HepG2 (cell line): Measurements from ENCODE around the gene COL18A1. TPM values are rescaled to one million over a fixed set of nuclear protein-coding genes. Genes with fewer than 3 reads are reported as not detected.

ENCODE experiments used
- ATAC-seq: fragments of 200-7000 bp; cut with Tn5 transposase; 3 replicates; pipeline ENCODE4 v1.9.1; 2020; ENCODE audit warnings: mild to moderate bottlenecking, moderate library complexity
- BruUV-seq: library from RNA; stranded (reverse); fragments of 400-500 nt; replicated peaks from 2 replicates; lab custom pipeline; 2021; lab: Mats Ljungman, UMichigan
- CTCF ChIA-PET: fragments of 300-600 bp; formaldehyde crosslinking; extraction: SDS; loops from one replicate; lab custom pipeline; 2021; ENCODE audit warnings: low total read pairs, inconsistent platforms, low intra/inter-chr PET ratio; lab: Yijun Ruan, JAX
- POLR2A ChIA-PET: fragments of 350-600 bp; sonication (Branson Sonifier 250); formaldehyde crosslinking; loops from one replicate; lab custom pipeline; 2020; ENCODE audit warnings: antibody characterized with exemption, inconsistent platforms; lab: Yijun Ruan, JAX
- DNase-seq: peaks from one replicate; pipeline ENCODE4 v3.0.0-alpha.2; 2015; ENCODE audit warnings: low spot score
- FAIRE-seq: peaks from 3 replicates; lab custom pipeline; 2011; peaks lifted over from hg19 to GRCh38; lab: Jason Lieb, UNC
- H2AFZ ChIP-seq: one replicate; pipeline ENCODE4 v1.6.1; 2011; ENCODE audit warnings: low read length, inconsistent platforms
- H3K27ac ChIP-seq: fragments of 300-600 bp; 3 replicates; pipeline ENCODE4 v1.8.0; 2011; ENCODE audit warnings: mixed run types, mild to moderate bottlenecking, mixed read lengths, low read length, inconsistent platforms; ENCODE audit not compliant: insufficient read depth; ENCODE audit errors: extremely low read length
- H3K27me3 ChIP-seq, 2 experiments: fragments of 200-600 bp in 1 of 2; 2 replicates in 1 of 2; 3 replicates in 1 of 2; pipeline versions ENCODE4 v1.6.0 to v1.8.0; 2011; ENCODE audit warnings: low read length in 2 of 2, mild to moderate bottlenecking in 2 of 2, moderate library complexity in 2 of 2, inconsistent platforms in 1 of 2; ENCODE audit not compliant: insufficient read depth in 2 of 2, control insufficient read depth in 1 of 2
- H3K36me3 ChIP-seq, 2 experiments: fragments of 200-600 bp in 1 of 2; replicated peaks in 1 of 2; 2 replicates in 1 of 2; 3 replicates in 1 of 2; pipeline versions ENCODE4 v1.5.1 to v1.8.0; 2011; ENCODE audit warnings: low read length in 2 of 2, inconsistent platforms in 1 of 2; ENCODE audit not compliant: insufficient read depth in 2 of 2, control insufficient read depth in 1 of 2
- H3K4me1 ChIP-seq: 2 replicates; pipeline ENCODE4 v1.5.1; 2012; ENCODE audit warnings: low read length, inconsistent platforms; ENCODE audit not compliant: insufficient read depth
- H3K4me2 ChIP-seq: 2 replicates; pipeline ENCODE4 v1.6.0; 2011; ENCODE audit warnings: low read depth, low read length, inconsistent platforms
- H3K4me3 ChIP-seq, 3 experiments: fragments of 200-600 bp in 1 of 3; sonication (generic), shearing (Covaris generic) in 1 of 3; replicated peaks in 1 of 3; 2 replicates each; pipeline ENCODE4 v1.5.1; 2011 to 2016; ENCODE audit warnings: low read length in 3 of 3, inconsistent platforms in 2 of 3, low read depth in 2 of 3, mild to moderate bottlenecking in 2 of 3, control low read depth in 1 of 3, mixed read lengths in 1 of 3; ENCODE audit not compliant: insufficient read depth in 1 of 3
- H3K79me2 ChIP-seq: one replicate; pipeline ENCODE4 v1.6.1; 2011; ENCODE audit warnings: low read length, inconsistent platforms; ENCODE audit not compliant: insufficient read depth
- H3K9ac ChIP-seq: 2 replicates; pipeline ENCODE4 v1.6.0; 2011; ENCODE audit warnings: mild to moderate bottlenecking, low read depth, low read length, inconsistent platforms; ENCODE audit not compliant: insufficient read depth
- H3K9me3 ChIP-seq: 2 replicates; pipeline ENCODE4 v1.5.1; 2012; ENCODE audit warnings: mild to moderate bottlenecking, low read length
- H4K20me1 ChIP-seq: 2 replicates; pipeline ENCODE4 v1.6.0; 2011; ENCODE audit warnings: inconsistent platforms, mild to moderate bottlenecking, low read length, moderate library complexity; ENCODE audit not compliant: insufficient read depth
- AGO2 ChIP-seq: fragments of 200-400 bp; formaldehyde crosslinking; optimal IDR thresholded peaks from 2 replicates; pipeline ENCODE3; 2017; ENCODE audit warnings: mild to moderate bottlenecking, low read depth, low read length, moderate library complexity
- GFI1 ChIP-seq: sonication (generic); formaldehyde crosslinking; IDR thresholded peaks from 2 replicates; pipeline ENCODE4 v1.5.0; 2020; ENCODE audit warnings: missing genetic modification reagents, mild to moderate bottlenecking, borderline replicate concordance
- MEIS2 ChIP-seq: sonication (generic); formaldehyde crosslinking; IDR thresholded peaks from 2 replicates; pipeline ENCODE4 v1.9.0; 2021; ENCODE audit warnings: mild to moderate bottlenecking, missing genetic modification reagents
- SOX5 ChIP-seq: IDR thresholded peaks from 2 replicates; pipeline ENCODE4 v1.6.1; 2016; ENCODE audit warnings: borderline replicate concordance
- ZNF34 ChIP-seq: sonication (generic); formaldehyde crosslinking; IDR thresholded peaks from 2 replicates; pipeline ENCODE4 v1.4.0; 2020; ENCODE audit warnings: mild to moderate bottlenecking, missing genetic modification reagents, borderline replicate concordance
- ZNF891 ChIP-seq: sonication (generic); formaldehyde crosslinking; IDR thresholded peaks from 2 replicates; pipeline ENCODE4 v1.5.0; 2020; ENCODE audit warnings: mild to moderate bottlenecking, missing genetic modification reagents
- WGBS: methylation state at CpG from one replicate; pipeline ENCODE4 v1.1.6; 2017; ENCODE audit warnings: low lambda C conversion rate; 5-methylcytosine and 5-hydroxymethylcytosine counted together
- in situ Hi-C: cut with HindIII; loops from 2 replicates; pipeline ENCODE4 v1.10.0; 2017; ENCODE audit warnings: low pct_unique_long_range_greater_than_20kb; ENCODE audit not compliant: extremely low pct_ligation_motif_present
- intact Hi-C: fragments of 100-400 bp; cut with micrococcal nuclease; formaldehyde crosslinking; loops from one replicate; pipeline ENCODE4 v1.10.0; 2022; ENCODE audit not compliant: unreplicated experiment
- polyA plus RNA-seq, 8 experiments: library from polyadenylated mRNA; depleted of rRNA in 3 of 8; stranded (reverse) in 7 of 8; unstranded in 1 of 8; fragments of >200 nt; fragmentation: Illumina TruSeq in 4 of 8; extraction: Trizol in 4 of 8; gene quantifications; 2 replicates each; pipeline versions ENCODE4 v1.2.1 to v1.2.3, GENCODE V29; 2011 to 2016; ENCODE audit warnings: low read depth in 4 of 8, missing spikeins in 1 of 8, mixed read lengths in 1 of 8; ENCODE audit not compliant: insufficient read depth in 1 of 8
- total RNA-seq, 5 experiments: library from RNA; depleted of rRNA; stranded (reverse); fragments of >200 nt; fragmentation: Illumina TruSeq; extraction: Trizol; gene quantifications; 2 replicates each; pipeline ENCODE4 v1.2.3, GENCODE V29; 2016; ENCODE audit warnings: low read depth in 1 of 5
- TF ChIP-seq, protein P1 (sequence below): sonication (generic); formaldehyde crosslinking; IDR thresholded peaks from 2 replicates; pipeline ENCODE4 v1.5.1; 2020; ENCODE audit warnings: missing genetic modification reagents, mild to moderate bottlenecking, borderline replicate concordance
- TF ChIP-seq, protein P2 (sequence below): sonication (generic); formaldehyde crosslinking; conservative IDR thresholded peaks from 2 replicates; pipeline ENCODE4 v1.5.0; 2020; ENCODE audit warnings: missing genetic modification reagents
- TF ChIP-seq, protein P3 (sequence below): sonication (generic); formaldehyde crosslinking; IDR thresholded peaks from 2 replicates; pipeline ENCODE4 v1.4.0; 2020; ENCODE audit warnings: missing genetic modification reagents

Gene COL18A1
- total and polyA plus RNA-seq, 2 of the 13 experiments (the other 11 are each of a cell fraction or from before 2014, with no cell fraction given), result 79.0 to 102 TPM

DNA sequence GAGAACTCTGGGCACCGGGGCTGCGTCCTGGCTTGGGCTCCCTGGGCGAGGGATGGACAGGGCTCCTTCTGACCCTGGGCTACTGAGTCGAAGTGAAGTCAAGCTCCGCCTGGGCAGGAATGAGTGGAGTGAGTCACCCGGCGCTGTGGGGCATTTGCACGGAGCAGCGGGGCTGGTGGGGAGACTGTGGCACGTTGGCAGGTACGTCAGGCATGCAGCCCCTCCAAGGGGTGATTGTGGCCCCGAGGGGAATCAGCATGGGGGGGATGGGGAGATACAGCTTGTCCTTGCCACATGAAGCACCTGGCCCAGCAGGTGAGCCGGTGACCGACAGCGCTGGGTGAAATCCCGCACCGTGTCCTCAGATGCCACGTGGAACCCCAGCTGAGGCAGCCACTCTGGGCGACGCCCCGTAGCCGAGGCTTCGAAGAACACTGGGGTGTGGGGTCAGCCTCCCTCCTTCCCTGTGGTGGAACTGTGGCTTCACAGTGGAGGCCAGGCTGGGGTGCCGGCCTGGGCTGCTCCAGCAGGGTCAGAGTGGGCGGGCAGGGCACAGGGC is 62.3 kb downstream of the COL18A1 start (continued):
- TF ChIP-seq, protein P1, sequence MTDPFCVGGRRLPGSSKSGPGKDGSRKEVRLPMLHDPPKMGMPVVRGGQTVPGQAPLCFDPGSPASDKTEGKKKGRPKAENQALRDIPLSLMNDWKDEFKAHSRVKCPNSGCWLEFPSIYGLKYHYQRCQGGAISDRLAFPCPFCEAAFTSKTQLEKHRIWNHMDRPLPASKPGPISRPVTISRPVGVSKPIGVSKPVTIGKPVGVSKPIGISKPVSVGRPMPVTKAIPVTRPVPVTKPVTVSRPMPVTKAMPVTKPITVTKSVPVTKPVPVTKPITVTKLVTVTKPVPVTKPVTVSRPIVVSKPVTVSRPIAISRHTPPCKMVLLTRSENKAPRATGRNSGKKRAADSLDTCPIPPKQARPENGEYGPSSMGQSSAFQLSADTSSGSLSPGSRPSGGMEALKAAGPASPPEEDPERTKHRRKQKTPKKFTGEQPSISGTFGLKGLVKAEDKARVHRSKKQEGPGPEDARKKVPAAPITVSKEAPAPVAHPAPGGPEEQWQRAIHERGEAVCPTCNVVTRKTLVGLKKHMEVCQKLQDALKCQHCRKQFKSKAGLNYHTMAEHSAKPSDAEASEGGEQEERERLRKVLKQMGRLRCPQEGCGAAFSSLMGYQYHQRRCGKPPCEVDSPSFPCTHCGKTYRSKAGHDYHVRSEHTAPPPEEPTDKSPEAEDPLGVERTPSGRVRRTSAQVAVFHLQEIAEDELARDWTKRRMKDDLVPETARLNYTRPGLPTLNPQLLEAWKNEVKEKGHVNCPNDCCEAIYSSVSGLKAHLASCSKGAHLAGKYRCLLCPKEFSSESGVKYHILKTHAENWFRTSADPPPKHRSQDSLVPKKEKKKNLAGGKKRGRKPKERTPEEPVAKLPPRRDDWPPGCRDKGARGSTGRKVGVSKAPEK (CRISPR knock-in tag), result no peak
- TF ChIP-seq SOX5 (CRISPR knock-in tag) (no peak), ZNF34 (CRISPR knock-in tag) (no peak)
- TF ChIP-seq, protein P2, sequence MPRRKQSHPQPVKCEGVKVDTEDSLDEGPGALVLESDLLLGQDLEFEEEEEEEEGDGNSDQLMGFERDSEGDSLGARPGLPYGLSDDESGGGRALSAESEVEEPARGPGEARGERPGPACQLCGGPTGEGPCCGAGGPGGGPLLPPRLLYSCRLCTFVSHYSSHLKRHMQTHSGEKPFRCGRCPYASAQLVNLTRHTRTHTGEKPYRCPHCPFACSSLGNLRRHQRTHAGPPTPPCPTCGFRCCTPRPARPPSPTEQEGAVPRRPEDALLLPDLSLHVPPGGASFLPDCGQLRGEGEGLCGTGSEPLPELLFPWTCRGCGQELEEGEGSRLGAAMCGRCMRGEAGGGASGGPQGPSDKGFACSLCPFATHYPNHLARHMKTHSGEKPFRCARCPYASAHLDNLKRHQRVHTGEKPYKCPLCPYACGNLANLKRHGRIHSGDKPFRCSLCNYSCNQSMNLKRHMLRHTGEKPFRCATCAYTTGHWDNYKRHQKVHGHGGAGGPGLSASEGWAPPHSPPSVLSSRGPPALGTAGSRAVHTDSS (CRISPR knock-in tag), result no peak

DNA sequence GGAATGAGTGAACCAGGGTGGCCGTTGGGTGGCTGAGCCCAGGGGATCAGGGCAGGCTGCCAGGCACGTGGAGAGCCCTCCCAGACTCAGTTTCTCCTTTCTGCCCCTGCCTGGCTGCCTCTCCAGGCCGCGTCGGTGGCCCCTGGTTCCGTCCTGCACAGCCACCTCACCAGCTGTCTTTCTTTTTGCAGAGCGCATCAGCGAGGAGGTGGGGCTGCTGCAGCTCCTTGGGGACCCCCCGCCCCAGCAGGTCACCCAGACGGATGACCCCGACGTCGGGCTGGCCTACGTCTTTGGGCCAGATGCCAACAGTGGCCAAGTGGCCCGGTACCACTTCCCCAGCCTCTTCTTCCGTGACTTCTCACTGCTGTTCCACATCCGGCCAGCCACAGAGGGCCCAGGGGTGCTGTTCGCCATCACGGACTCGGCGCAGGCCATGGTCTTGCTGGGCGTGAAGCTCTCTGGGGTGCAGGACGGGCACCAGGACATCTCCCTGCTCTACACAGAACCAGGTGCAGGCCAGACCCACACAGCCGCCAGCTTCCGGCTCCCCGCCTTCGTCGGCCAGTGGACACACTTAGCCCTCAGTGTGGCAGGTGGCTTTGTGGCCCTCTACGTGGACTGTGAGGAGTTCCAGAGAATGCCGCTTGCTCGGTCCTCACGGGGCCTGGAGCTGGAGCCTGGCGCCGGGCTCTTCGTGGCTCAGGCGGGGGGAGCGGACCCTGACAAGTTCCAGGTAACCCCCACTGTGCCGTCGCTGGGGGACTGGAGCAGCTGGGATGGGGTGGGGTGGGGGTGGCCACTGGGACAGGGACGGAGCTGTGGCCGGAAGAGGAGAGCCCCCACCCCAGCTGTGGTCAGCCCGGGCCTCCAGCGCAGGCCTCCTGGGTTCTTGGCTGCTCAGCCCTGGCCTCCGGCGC is 63.3 kb downstream of the COL18A1 start:
- ATAC-seq, result no peak
- no TSS peak for BruUV-seq
- FAIRE-seq, result no peak
- peaks cover 76% of the 10 kb centered on the region for H3K4me1 ChIP-seq
- peak overlapping the region; percentile 62; the same call in 1 of the 2 replicates for H3K9ac ChIP-seq
- no peak for DNase-seq
- intact Hi-C loops, result no loop called here
- peaks cover 5 to 10% of the 10 kb centered on the region in 2 experiments; a peak in 3 of 5 replicates for H3K36me3 ChIP-seq
- H3K4me3 ChIP-seq, result no peak overlapping the region
- in situ Hi-C loops, result no loop called here
- H3K27me3 ChIP-seq, result no peaks in the 10 kb centered on the region
- H4K20me1 ChIP-seq, result no peaks in the 10 kb centered on the region
- no peak overlapping the region for H3K4me2 ChIP-seq
- peak overlapping the region; percentile 99 for H3K27ac ChIP-seq
- no peak overlapping the region for H2AFZ ChIP-seq
- POLR2A ChIA-PET, result interaction anchor here (1.3 to 5.2 kb wide), 5 partner anchors 9 to 181 kb away, joined by 3 to 41 read pairs (median 6); partner anchors contain the start of gene POFUT2
- no peaks in the 10 kb centered on the region for H3K9me3 ChIP-seq
- CTCF ChIA-PET, result no interaction called here
- 95% methylated on average over 25 of the region's 45 CpGs for WGBS
- peaks cover 19% of the 10 kb centered on the region for H3K79me2 ChIP-seq
- peak; percentile 17 for TF ChIP-seq AGO2
- no peak for TF ChIP-seq MEIS2 (CRISPR knock-in tag)
- no peak for TF ChIP-seq GFI1 (CRISPR knock-in tag)
- TF ChIP-seq, protein P3, sequence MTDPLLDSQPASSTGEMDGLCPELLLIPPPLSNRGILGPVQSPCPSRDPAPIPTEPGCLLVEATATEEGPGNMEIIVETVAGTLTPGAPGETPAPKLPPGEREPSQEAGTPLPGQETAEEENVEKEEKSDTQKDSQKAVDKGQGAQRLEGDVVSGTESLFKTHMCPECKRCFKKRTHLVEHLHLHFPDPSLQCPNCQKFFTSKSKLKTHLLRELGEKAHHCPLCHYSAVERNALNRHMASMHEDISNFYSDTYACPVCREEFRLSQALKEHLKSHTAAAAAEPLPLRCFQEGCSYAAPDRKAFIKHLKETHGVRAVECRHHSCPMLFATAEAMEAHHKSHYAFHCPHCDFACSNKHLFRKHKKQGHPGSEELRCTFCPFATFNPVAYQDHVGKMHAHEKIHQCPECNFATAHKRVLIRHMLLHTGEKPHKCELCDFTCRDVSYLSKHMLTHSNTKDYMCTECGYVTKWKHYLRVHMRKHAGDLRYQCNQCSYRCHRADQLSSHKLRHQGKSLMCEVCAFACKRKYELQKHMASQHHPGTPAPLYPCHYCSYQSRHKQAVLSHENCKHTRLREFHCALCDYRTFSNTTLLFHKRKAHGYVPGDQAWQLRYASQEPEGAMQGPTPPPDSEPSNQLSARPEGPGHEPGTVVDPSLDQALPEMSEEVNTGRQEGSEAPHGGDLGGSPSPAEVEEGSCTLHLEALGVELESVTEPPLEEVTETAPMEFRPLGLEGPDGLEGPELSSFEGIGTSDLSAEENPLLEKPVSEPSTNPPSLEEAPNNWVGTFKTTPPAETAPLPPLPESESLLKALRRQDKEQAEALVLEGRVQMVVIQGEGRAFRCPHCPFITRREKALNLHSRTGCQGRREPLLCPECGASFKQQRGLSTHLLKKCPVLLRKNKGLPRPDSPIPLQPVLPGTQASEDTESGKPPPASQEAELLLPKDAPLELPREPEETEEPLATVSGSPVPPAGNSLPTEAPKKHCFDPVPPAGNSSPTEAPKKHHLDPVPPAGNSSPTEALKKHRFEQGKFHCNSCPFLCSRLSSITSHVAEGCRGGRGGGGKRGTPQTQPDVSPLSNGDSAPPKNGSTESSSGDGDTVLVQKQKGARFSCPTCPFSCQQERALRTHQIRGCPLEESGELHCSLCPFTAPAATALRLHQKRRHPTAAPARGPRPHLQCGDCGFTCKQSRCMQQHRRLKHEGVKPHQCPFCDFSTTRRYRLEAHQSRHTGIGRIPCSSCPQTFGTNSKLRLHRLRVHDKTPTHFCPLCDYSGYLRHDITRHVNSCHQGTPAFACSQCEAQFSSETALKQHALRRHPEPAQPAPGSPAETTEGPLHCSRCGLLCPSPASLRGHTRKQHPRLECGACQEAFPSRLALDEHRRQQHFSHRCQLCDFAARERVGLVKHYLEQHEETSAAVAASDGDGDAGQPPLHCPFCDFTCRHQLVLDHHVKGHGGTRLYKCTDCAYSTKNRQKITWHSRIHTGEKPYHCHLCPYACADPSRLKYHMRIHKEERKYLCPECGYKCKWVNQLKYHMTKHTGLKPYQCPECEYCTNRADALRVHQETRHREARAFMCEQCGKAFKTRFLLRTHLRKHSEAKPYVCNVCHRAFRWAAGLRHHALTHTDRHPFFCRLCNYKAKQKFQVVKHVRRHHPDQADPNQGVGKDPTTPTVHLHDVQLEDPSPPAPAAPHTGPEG (CRISPR knock-in tag), result 0 out of 2 replicates have a peak, but pooled peaks have one; percentile 4
- TF ChIP-seq ZNF891 (CRISPR knock-in tag), result 0 out of 2 replicates have a peak, but pooled peaks have one; percentile 61
